Measurements from ENCODE around the gene PARP12. TPM values are rescaled to one million over a fixed set of nuclear protein-coding genes. Genes with fewer than 3 reads are reported as not detected.

Gene PARP12
- total RNA-seq, 2 experiments from 2014 or later = 96.9 to 98.3 TPM

- ChIA-PET CTCF (no interaction called here), POLR2A (no interaction called here)
- H3K4me3 Mint-ChIP-seq = no peak overlapping the region
- H3K9me3 Mint-ChIP-seq (ENCODE audit: insufficient read depth) = no peaks in the 10 kb centered on the region
- no peaks in the 10 kb centered on the region for H3K27me3 Mint-ChIP-seq (ENCODE audit: low read depth)
- ATAC-seq (no peak), DNase-seq (no peak)
- peaks cover 81% of the 10 kb centered on the region for H3K4me1 Mint-ChIP-seq (ENCODE audit: low read depth)
- H3K36me3 Mint-ChIP-seq (ENCODE audit: low read depth) = peaks cover 63% of the 10 kb centered on the region
- peak overlapping the region; percentile 12 for H3K27ac Mint-ChIP-seq
These were observed 4.2 kb downstream of the PARP12 start for GRCh38 chr7:140058517-140058916.

DNA sequence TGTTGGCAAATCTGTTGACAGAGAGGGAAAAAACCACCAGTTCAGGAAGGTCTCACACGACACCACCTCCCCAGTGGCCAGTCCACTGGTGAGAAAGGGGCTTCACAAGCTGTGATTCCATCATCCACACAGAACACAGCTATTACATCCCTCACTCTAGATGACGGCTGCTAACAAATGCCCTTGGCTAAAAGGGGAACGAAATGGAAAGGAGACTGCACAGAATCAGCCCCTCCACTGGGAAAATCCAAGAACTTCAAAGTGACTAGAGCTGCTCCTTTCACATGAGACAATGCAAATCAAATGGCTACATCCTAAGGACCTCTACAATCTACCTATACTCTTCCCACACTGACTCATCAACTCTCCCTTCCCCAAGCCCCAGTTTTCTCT lies 5.6 kb downstream of the PARP12 start:
- DNase-seq = no peak
- ChIA-PET CTCF (interaction anchor here (1.0 to 1.2 kb wide), 2 partner anchors 11 to 203 kb away, joined by 3 read pairs; no protein-coding TSS in a partner anchor), POLR2A (interaction anchor here (0.5 to 1.2 kb wide), 4 partner anchors 9 to 411 kb away, joined by 3 to 4 read pairs (median 3); no protein-coding TSS in a partner anchor)
- ATAC-seq = no peak
- Mint-ChIP-seq H3K27me3 (ENCODE audit: low read depth) (no peaks in the 10 kb centered on the region), H3K36me3 (ENCODE audit: low read depth) (peaks cover 73% of the 10 kb centered on the region), H3K9me3 (ENCODE audit: insufficient read depth) (no peaks in the 10 kb centered on the region), H3K4me3 (no peak overlapping the region), H3K27ac (no peak overlapping the region), H3K4me1 (ENCODE audit: low read depth) (peaks cover 77% of the 10 kb centered on the region)

DNA sequence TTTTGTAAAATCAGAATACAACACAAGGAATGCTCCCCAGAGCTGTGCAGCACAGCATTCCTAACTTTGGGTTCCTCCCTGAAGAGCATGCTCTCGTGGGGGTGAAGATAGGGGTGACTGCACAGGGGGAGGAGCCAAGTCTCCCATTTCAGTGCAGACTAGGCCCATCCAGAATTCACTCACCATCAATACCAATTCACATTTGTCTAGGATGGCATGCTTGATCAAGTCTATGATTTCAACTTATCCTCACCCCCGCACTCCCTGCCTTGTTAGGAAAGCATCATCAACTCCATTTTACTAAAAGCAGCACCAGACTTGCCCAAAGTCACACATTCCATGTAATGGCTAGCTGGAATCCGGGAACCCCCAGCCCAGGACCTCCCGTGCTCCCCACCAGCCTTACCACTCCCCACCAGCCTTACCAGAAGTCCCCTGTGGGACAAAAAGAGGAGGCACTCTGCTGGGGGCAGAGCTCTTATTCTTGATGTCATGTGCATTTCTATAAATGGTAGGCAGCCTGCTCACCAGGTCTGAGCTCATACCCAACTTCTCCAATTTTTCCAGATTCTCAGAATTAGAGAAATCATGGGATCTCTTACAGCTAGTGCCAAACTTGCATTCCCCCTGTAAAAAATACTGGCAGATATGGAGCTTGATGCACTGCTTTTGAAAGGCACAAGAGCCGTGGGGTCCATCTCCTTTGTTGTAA lies 6.2 kb downstream of the PARP12 start:
- H3K36me3 Mint-ChIP-seq (ENCODE audit: low read depth) = peaks cover 75% of the 10 kb centered on the region
- POLR2A ChIA-PET = interaction anchor here (0.5 to 1.5 kb wide), 5 partner anchors 8 to 411 kb away, joined by 3 to 4 read pairs (median 3); no protein-coding TSS in a partner anchor
- ATAC-seq (no peak), DNase-seq (no peak)
- H3K4me3 Mint-ChIP-seq = no peak overlapping the region
- CTCF ChIA-PET = interaction anchor here (1.0 to 1.2 kb wide), 2 partner anchors 11 to 202 kb away, joined by 3 read pairs; no protein-coding TSS in a partner anchor
- no peak overlapping the region for H3K27ac Mint-ChIP-seq
- no peaks in the 10 kb centered on the region for H3K27me3 Mint-ChIP-seq (ENCODE audit: low read depth)
- H3K4me1 Mint-ChIP-seq (ENCODE audit: low read depth) = peaks cover 76% of the 10 kb centered on the region
- no peaks in the 10 kb centered on the region for H3K9me3 Mint-ChIP-seq (ENCODE audit: insufficient read depth)

DNA sequence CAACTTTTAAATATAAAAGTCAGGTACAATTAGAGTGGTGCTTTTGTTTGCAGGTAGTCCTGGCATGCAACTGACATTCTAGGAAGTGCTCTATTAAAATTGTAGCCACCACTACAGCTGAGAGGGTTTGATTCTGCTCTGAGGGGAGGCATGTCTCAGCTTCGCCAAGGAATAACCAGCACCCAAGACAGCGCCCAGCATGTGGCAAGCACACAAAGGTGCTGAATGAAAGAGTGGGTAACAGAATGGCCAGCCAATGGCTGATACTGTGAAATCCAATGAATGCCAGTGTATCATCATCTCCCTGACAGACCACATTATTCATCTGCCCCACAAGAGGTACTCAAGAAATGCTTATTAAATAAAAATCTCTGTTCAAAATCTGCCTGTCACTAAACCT lies 6.9 kb downstream of the PARP12 start:
- no peak overlapping the region for H3K27ac Mint-ChIP-seq
- peaks cover 70% of the 10 kb centered on the region for H3K36me3 Mint-ChIP-seq (ENCODE audit: low read depth)
- H3K9me3 Mint-ChIP-seq (ENCODE audit: insufficient read depth) = no peaks in the 10 kb centered on the region
- ATAC-seq (no peak), DNase-seq (no peak)
- ChIA-PET CTCF (no interaction called here), POLR2A (interaction anchor here (1.5 kb wide), 1 partner anchor 15 kb away, joined by 3 read pairs; no protein-coding TSS in a partner anchor)
- no peaks in the 10 kb centered on the region for H3K27me3 Mint-ChIP-seq (ENCODE audit: low read depth)
- peaks cover 69% of the 10 kb centered on the region for H3K4me1 Mint-ChIP-seq (ENCODE audit: low read depth)
- H3K4me3 Mint-ChIP-seq = no peak overlapping the region

- Mint-ChIP-seq H3K4me1 (ENCODE audit: low read depth) (peaks cover 60% of the 10 kb centered on the region), H3K36me3 (ENCODE audit: low read depth) (peaks cover 71% of the 10 kb centered on the region), H3K27ac (no peak overlapping the region)
These were observed 8.0 kb downstream of the PARP12 start for GRCh38 chr7:140054751-140055150.

GRCh38 chr7:140053812-140054539 lies 8.8 kb downstream of the PARP12 start:
- peaks cover 53% of the 10 kb centered on the region for H3K4me1 Mint-ChIP-seq (ENCODE audit: low read depth)

More at GRCh38 chr7:140054751-140055150, 8.0 kb downstream of the PARP12 start:
- ATAC-seq (no peak), DNase-seq (no peak)
- no peaks in the 10 kb centered on the region for H3K27me3 Mint-ChIP-seq (ENCODE audit: low read depth)
- H3K9me3 Mint-ChIP-seq (ENCODE audit: insufficient read depth) = no peaks in the 10 kb centered on the region
- no peak overlapping the region for H3K4me3 Mint-ChIP-seq
- POLR2A ChIA-PET = interaction anchor here (0.7 to 2.1 kb wide), 3 partner anchors 8 to 16 kb away, joined by 3 to 7 read pairs (median 3); partner anchors contain the start of gene PARP12
- CTCF ChIA-PET = interaction anchor here (0.7 to 0.8 kb wide), 2 partner anchors 250 to 436 kb away, joined by 3 read pairs; no protein-coding TSS in a partner anchor

GRCh38 chr7:140051820-140052219 lies 10.9 kb downstream of the PARP12 start:
- H3K9me3 Mint-ChIP-seq (ENCODE audit: insufficient read depth) = no peaks in the 10 kb centered on the region
- POLR2A ChIA-PET = interaction anchor here (1.2 kb wide), 1 partner anchor 8 kb away, joined by 3 read pairs; no protein-coding TSS in a partner anchor
- H3K36me3 Mint-ChIP-seq (ENCODE audit: low read depth) = peaks cover 78% of the 10 kb centered on the region
- DNase-seq (no peak), ATAC-seq (no peak)
- H3K4me3 Mint-ChIP-seq = no peak overlapping the region
- CTCF ChIA-PET = no interaction called here
- H3K27me3 Mint-ChIP-seq (ENCODE audit: low read depth) = no peaks in the 10 kb centered on the region
- H3K4me1 Mint-ChIP-seq (ENCODE audit: low read depth) = peaks cover 33% of the 10 kb centered on the region
- H3K27ac Mint-ChIP-seq = no peak overlapping the region

More at GRCh38 chr7:140053812-140054539, 8.8 kb downstream of the PARP12 start:
- POLR2A ChIA-PET = interaction anchor here (2.1 kb wide), 1 partner anchor 9 kb away, joined by 7 read pairs; the partner anchor contains the start of gene PARP12
- CTCF ChIA-PET = interaction anchor here (0.7 to 0.8 kb wide), 2 partner anchors 251 to 435 kb away, joined by 3 read pairs; no protein-coding TSS in a partner anchor
- Mint-ChIP-seq H3K27me3 (ENCODE audit: low read depth) (no peaks in the 10 kb centered on the region), H3K27ac (peak overlapping the region; percentile 75), H3K4me3 (no peak overlapping the region), H3K36me3 (ENCODE audit: low read depth) (peaks cover 74% of the 10 kb centered on the region), H3K9me3 (ENCODE audit: insufficient read depth) (no peaks in the 10 kb centered on the region)
- ATAC-seq (no peak), DNase-seq (no peak)

DNA sequence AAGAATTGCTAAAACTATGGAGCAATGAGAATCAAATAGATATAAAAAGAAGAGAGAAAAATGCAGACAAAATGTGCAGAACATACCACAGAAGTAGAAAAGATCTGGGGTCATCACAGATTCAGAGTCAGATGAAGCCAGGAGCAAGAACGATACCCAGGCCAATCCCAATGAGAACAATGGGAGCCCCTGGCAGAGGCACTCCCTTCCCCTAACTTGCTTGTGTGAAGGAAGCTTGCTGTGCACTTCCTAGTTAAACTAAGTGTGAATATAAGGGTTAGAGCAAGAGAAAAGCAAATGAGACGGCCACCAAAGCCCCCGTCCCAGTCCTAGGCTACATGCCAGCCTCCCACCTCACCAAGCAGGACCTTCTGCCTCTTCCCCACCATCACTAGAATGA lies 12.7 kb downstream of the PARP12 start:
- Mint-ChIP-seq H3K27ac (no peak overlapping the region), H3K4me3 (no peak overlapping the region), H3K4me1 (ENCODE audit: low read depth) (peaks cover 19% of the 10 kb centered on the region), H3K9me3 (ENCODE audit: insufficient read depth) (no peaks in the 10 kb centered on the region), H3K36me3 (ENCODE audit: low read depth) (peaks cover 75% of the 10 kb centered on the region), H3K27me3 (ENCODE audit: low read depth) (no peaks in the 10 kb centered on the region)
- POLR2A ChIA-PET = no interaction called here
- ATAC-seq = no peak
- no peak for DNase-seq
- CTCF ChIA-PET = no interaction called here

DNA sequence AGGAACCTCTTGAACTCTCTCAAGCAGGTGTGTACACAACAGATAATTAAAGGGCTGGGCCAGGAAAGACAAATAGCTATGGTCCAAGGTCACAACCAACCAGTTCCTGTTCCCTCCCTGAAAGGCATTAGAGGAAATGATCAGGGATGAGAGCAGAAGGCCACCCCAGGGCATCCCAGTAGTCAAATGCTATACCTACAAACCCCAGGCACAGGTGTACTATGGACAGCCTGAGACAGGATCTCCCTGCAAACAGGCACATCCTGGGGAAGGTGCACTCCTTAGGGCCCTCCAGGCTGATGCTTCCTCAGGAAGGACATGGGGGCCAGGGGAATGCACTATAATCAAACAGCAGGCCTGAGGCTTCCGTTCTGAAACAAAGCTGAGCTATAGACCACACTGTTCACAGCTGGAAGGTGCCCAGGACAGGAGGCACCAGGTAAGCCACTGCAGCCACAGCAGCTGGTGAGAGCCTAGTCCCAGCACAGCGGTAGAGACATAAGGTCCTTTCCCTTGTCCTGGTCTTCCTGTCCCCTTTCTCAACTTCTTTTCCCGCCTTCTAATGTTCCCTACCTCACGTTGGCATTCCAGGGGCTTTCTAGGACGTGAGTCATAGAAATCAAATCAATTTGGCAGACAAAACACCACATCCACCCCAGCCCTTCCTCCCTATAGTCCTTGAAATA lies 13.3 kb downstream of the PARP12 start:
- peaks cover 13% of the 10 kb centered on the region for H3K4me1 Mint-ChIP-seq (ENCODE audit: low read depth)
- H3K9me3 Mint-ChIP-seq (ENCODE audit: insufficient read depth) = no peaks in the 10 kb centered on the region
- CTCF ChIA-PET = interaction anchor here (0.9 kb wide), 1 partner anchor 404 kb away, joined by 3 read pairs; no protein-coding TSS in a partner anchor
- H3K27me3 Mint-ChIP-seq (ENCODE audit: low read depth) = no peaks in the 10 kb centered on the region
- POLR2A ChIA-PET = no interaction called here
- H3K4me3 Mint-ChIP-seq = no peak overlapping the region
- DNase-seq (no peak), ATAC-seq (no peak)
- no peak overlapping the region for H3K27ac Mint-ChIP-seq
- H3K36me3 Mint-ChIP-seq (ENCODE audit: low read depth) = peaks cover 72% of the 10 kb centered on the region

GRCh38 chr7:140048989-140049338 lies 13.8 kb downstream of the PARP12 start:
- no peak for DNase-seq
- ChIA-PET POLR2A (interaction anchor here (1.2 kb wide), 1 partner anchor 8 kb away, joined by 3 read pairs; no protein-coding TSS in a partner anchor), CTCF (interaction anchor here (0.9 kb wide), 1 partner anchor 403 kb away, joined by 3 read pairs; no protein-coding TSS in a partner anchor)
- Mint-ChIP-seq H3K36me3 (ENCODE audit: low read depth) (peaks cover 70% of the 10 kb centered on the region), H3K4me1 (ENCODE audit: low read depth) (peaks cover 8% of the 10 kb centered on the region), H3K27me3 (ENCODE audit: low read depth) (no peaks in the 10 kb centered on the region), H3K9me3 (ENCODE audit: insufficient read depth) (no peaks in the 10 kb centered on the region), H3K27ac (no peak overlapping the region), H3K4me3 (no peak overlapping the region)
- ATAC-seq = no peak

- H3K27ac Mint-ChIP-seq = no peak overlapping the region
- CTCF ChIA-PET = no interaction called here
- H3K4me1 Mint-ChIP-seq (ENCODE audit: low read depth) = peaks cover 3% of the 10 kb centered on the region
- DNase-seq = no peak
- peaks cover 67% of the 10 kb centered on the region for H3K36me3 Mint-ChIP-seq (ENCODE audit: low read depth)
- POLR2A ChIA-PET = interaction anchor here (1.2 kb wide), 1 partner anchor 9 kb away, joined by 3 read pairs; no protein-coding TSS in a partner anchor
- no peak overlapping the region for H3K4me3 Mint-ChIP-seq
- no peaks in the 10 kb centered on the region for H3K9me3 Mint-ChIP-seq (ENCODE audit: insufficient read depth)
- no peak for ATAC-seq
- no peaks in the 10 kb centered on the region for H3K27me3 Mint-ChIP-seq (ENCODE audit: low read depth)
These were observed 14.6 kb downstream of the PARP12 start for GRCh38 chr7:140048138-140048537.

Data from activated CD8-positive, alpha-beta T cell treated with anti-CD3 and anti-CD28 coated beads, Interleukin-2, amount 10 ng/mL, durations not matched to agents 7 days and 5 days (primary cell).